OCI-LY7 (cell line): ENCODE results near the gene KRTAP5-7. TPM values are rescaled to one million over a fixed set of nuclear protein-coding genes. Genes with fewer than 3 reads are reported as not detected.
"Not testable (repeated sequence)": the region's sequence is repeated elsewhere in the genome, so short reads cannot be mapped to it uniquely, and the experiment has no call there.

Experiments
- BruUV-seq: library from RNA; stranded (reverse); fragments of 400-500 nt; replicated peaks from 2 replicates; lab custom pipeline; 2021; lab: Mats Ljungman, UMichigan
- CTCF ChIA-PET: fragments of 300-600 bp; sonication (Branson Sonifier 250); formaldehyde crosslinking; loops from one replicate; lab custom pipeline; 2022; ENCODE audit warnings: antibody characterized with exemption; ENCODE audit not compliant: unreplicated experiment; lab: Charles Lee
- POLR2A ChIA-PET: fragments of 300-600 bp; sonication (Branson Sonifier 250); formaldehyde crosslinking; loops from one replicate; lab custom pipeline; 2022; ENCODE audit warnings: antibody characterized with exemption; lab: Charles Lee
- DNase-seq: peaks from one replicate; pipeline ENCODE4 v3.0.0-alpha.2; 2015; ENCODE audit warnings: low spot score
- H2AFZ ChIP-seq: fragments of 200-600 bp; sonication (generic), shearing (Covaris generic); 2 replicates; pipeline ENCODE4 v1.6.1; 2014; ENCODE audit warnings: mild to moderate bottlenecking, antibody characterized with exemption, low read length, moderate library complexity
- H3K27ac ChIP-seq: fragments of 200-600 bp; sonication (generic); 2 replicates; pipeline ENCODE4 v1.5.1; 2014; ENCODE audit warnings: mixed run types, low read depth, mild to moderate bottlenecking, moderate library complexity, low read length, inconsistent platforms; ENCODE audit not compliant: poor library complexity, severe bottlenecking
- H3K36me3 ChIP-seq: fragments of 200-600 bp; sonication (generic); 2 replicates; pipeline ENCODE4 v1.6.1; 2014; ENCODE audit warnings: mild to moderate bottlenecking, antibody characterized with exemption, low read length, moderate library complexity, mixed read lengths; ENCODE audit not compliant: insufficient read depth
- H3K4me1 ChIP-seq: fragments of 200-600 bp; sonication (generic); 2 replicates; pipeline ENCODE4 v1.5.1; 2014; ENCODE audit warnings: mild to moderate bottlenecking, low read length; ENCODE audit not compliant: insufficient read depth, poor library complexity, severe bottlenecking
- H3K4me2 ChIP-seq: fragments of 200-600 bp; sonication (generic); 2 replicates; pipeline ENCODE4 v1.6.1; 2014; ENCODE audit warnings: mild to moderate bottlenecking, low read length
- H3K4me3 ChIP-seq: fragments of 200-600 bp; sonication (generic); 2 replicates; pipeline ENCODE4 v1.5.1; 2014; ENCODE audit warnings: mild to moderate bottlenecking, low read depth, low read length; ENCODE audit not compliant: poor library complexity, severe bottlenecking
- H3K79me2 ChIP-seq: fragments of 200-600 bp; sonication (generic); 2 replicates; pipeline ENCODE4 v1.6.1; 2016; ENCODE audit warnings: low read depth, mild to moderate bottlenecking, low read length, moderate library complexity, mixed read lengths; ENCODE audit not compliant: insufficient read depth
- H3K9me2 ChIP-seq: fragments of 200-600 bp; sonication (generic); 2 replicates; pipeline ENCODE4 v1.6.1; 2016; ENCODE audit warnings: mild to moderate bottlenecking, low read length, mixed read lengths; ENCODE audit not compliant: insufficient read depth
- H3K9me3 ChIP-seq: fragments of 200-600 bp; sonication (generic); 2 replicates; pipeline ENCODE4 v1.6.1; 2014; ENCODE audit warnings: mild to moderate bottlenecking, mixed run types, low read length, mixed read lengths
- H4K20me1 ChIP-seq: fragments of 200-600 bp; sonication (generic); 2 replicates; pipeline ENCODE4 v1.6.1; 2014; ENCODE audit warnings: mild to moderate bottlenecking, antibody characterized with exemption, low read length, moderate library complexity, mixed read lengths; ENCODE audit not compliant: insufficient read depth
- CTCF ChIP-seq: fragments of 200-600 bp; sonication (generic); conservative IDR thresholded peaks from 2 replicates; pipeline ENCODE4 v1.5.1; 2014; ENCODE audit warnings: mild to moderate bottlenecking, antibody characterized with exemption, low read length, moderate library complexity, mixed read lengths
- EZH2phosphoT487 ChIP-seq: fragments of 200-600 bp; sonication (generic); IDR thresholded peaks from 2 replicates; pipeline ENCODE4 v1.6.1; 2018; ENCODE audit warnings: low read depth, borderline replicate concordance, mild to moderate bottlenecking, mixed run types, antibody characterized with exemption, low read length, moderate library complexity, mixed read lengths
- intact Hi-C: fragments of 100-400 bp; cut with micrococcal nuclease; formaldehyde crosslinking; loops from one replicate; pipeline ENCODE4 v1.10.0; 2022; ENCODE audit not compliant: unreplicated experiment
- total RNA-seq, 2 experiments: library from RNA; depleted of rRNA in 1 of 2; stranded (reverse); fragments of >200 nt in 1 of 2; shearing (Covaris generic) in 1 of 2; gene quantifications; 2 replicates each; pipeline ENCODE4 v1.2.3, GENCODE V29; 2014 to 2022

Gene KRTAP5-7
- total RNA-seq, 2 experiments from 2014 or later, result not detected

GRCh38 chr11:71564430-71564829 lies 37.4 kb downstream of the KRTAP5-7 start:
- H3K9me3 ChIP-seq, result no peaks in the 10 kb centered on the region
- no peaks in the 10 kb centered on the region for H4K20me1 ChIP-seq
- H3K4me3 ChIP-seq, result no peak overlapping the region
- no peak for TF ChIP-seq CTCF
- TF ChIP-seq EZH2phosphoT487, result no peak
- BruUV-seq, result no TSS peak
- POLR2A ChIA-PET, result no interaction called here
- no peaks in the 10 kb centered on the region for H3K36me3 ChIP-seq
- H3K27ac ChIP-seq, result no peak overlapping the region
- DNase-seq, result no peak
- intact Hi-C loops, result no loop called here
- CTCF ChIA-PET, result no interaction called here
- H3K4me1 ChIP-seq, result no peaks in the 10 kb centered on the region
- no peaks in the 10 kb centered on the region for H3K9me2 ChIP-seq
- H2AFZ ChIP-seq, result no peak overlapping the region
- no peak overlapping the region for H3K4me2 ChIP-seq
- no peaks in the 10 kb centered on the region for H3K79me2 ChIP-seq

- H3K36me3 ChIP-seq, result no peaks in the 10 kb centered on the region
- intact Hi-C loops, result no loop called here
- no peaks in the 10 kb centered on the region for H3K79me2 ChIP-seq
- H3K9me3 ChIP-seq, result no peaks in the 10 kb centered on the region
- H2AFZ ChIP-seq, result no peak within 1 kb of the TSS
- no peak within 1 kb of the TSS for H3K4me2 ChIP-seq
- no peaks in the 10 kb centered on the region for H3K4me1 ChIP-seq
- no peak within 1 kb of the TSS for H3K27ac ChIP-seq
- DNase-seq, result no peak
- no peak for TF ChIP-seq CTCF
- TF ChIP-seq EZH2phosphoT487, result no peak
- POLR2A ChIA-PET, result no interaction called here
- no TSS peak for BruUV-seq
- H4K20me1 ChIP-seq, result no peaks in the 10 kb centered on the region
- CTCF ChIA-PET, result no interaction called here
- H3K9me2 ChIP-seq, result no peaks in the 10 kb centered on the region
- H3K4me3 ChIP-seq, result no peak within 1 kb of the TSS
These were observed 38.2 kb downstream of the KRTAP5-7 start, which contains the start of gene KRTAP5-10 for GRCh38 chr11:71565263-71565662. Gene KRTAP5-10 (plus strand): TSS chr11:71565563. CDS start chr11:71565588, 25 bp downstream.

- BruUV-seq, result no TSS peak
- Histone ChIP-seq H3K79me2 (no peaks in the 10 kb centered on the region), H3K9me3 (no peaks in the 10 kb centered on the region), H3K9me2 (no peaks in the 10 kb centered on the region), H3K4me2 (no peak overlapping the region), H3K4me3 (no peak overlapping the region), H2AFZ (no peak overlapping the region), H3K36me3 (no peaks in the 10 kb centered on the region), H3K4me1 (no peaks in the 10 kb centered on the region), H3K27ac (no peak overlapping the region), H4K20me1 (no peaks in the 10 kb centered on the region)
- TF ChIP-seq EZH2phosphoT487 (no peak), CTCF (no peak)
- ChIA-PET CTCF (no interaction called here), POLR2A (no interaction called here)
- intact Hi-C loops, result no loop called here
- DNase-seq, result no peak
These were observed 39.1 kb downstream of the KRTAP5-7 start for GRCh38 chr11:71566081-71566620.

- POLR2A ChIA-PET, H3K27ac ChIP-seq, CTCF ChIA-PET, H3K79me2 ChIP-seq, H3K9me2 ChIP-seq, DNase-seq, H3K4me3 ChIP-seq, BruUV-seq, H3K4me2 ChIP-seq, H4K20me1 ChIP-seq, H3K9me3 ChIP-seq, H2AFZ ChIP-seq, H3K4me1 ChIP-seq, H3K36me3 ChIP-seq, intact Hi-C loops: not testable (repeated sequence)
These were observed 39.8 kb downstream of the KRTAP5-7 start for GRCh38 chr11:71566626-71567599.
